Stimulated activated CD4-positive, alpha-beta T cell treated with anti-CD3 and anti-CD28 coated beads, TNF-alpha, amount 100 ng/mL, for 1 hour (primary cell): Measurements from ENCODE around the gene GRIK1.

Source experiments
- DNase-seq, 3 donors: peaks; one replicate each; pipeline ENCODE4 v3.0.0-alpha.2; 2020; ENCODE audit warnings: low read depth in 3 of 3, low spot score in 1 of 3

The GRIK1 gene

DNA sequence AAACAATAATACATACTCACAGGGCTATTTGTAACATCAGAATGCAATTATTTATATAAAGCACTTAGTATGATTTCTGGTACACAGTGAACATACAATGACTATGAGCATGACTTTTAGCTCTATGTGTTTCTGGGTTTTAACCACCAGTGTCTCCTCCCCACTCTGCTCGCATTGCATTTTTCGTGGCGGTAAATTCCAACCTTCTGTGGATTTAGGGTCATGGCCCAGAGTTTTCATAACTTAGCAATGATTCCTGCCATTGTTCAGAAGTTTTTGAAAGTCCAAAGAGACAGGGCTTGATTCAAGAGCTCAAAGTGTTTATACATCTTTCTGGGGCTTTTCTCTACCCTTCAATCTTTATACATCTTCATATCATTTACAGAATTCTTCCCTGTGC lies 449.8 kb downstream of the GRIK1 start:
- DNase-seq = no peak

DNA sequence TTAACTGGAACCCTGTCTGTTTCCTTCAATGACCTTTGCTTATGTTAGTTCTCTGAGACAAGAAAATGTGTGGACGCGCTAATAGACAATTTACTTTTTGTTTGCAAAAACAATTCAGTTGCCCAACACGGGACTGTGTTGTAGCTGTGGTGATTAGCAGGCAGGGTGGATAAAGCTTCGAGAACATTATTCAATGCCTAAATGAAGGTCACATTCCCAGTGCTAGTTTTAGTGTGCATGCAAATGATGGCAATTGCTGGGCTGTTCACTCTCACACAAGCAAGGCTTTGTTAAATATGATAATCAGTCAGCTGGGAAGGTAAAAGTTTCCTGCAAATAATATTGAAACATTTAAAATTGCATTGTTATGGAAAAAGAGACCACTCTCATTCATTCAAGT lies 452.6 kb downstream of the GRIK1 start:
- DNase-seq = no peak
